Endodermal cell (in vitro differentiated cells): ENCODE measurements around the gene KRTAP10-8. TPM values are rescaled to one million over a fixed set of nuclear protein-coding genes. Genes with fewer than 3 reads are reported as not detected.

Experiments
- DNase-seq: peaks from one replicate; pipeline ENCODE4 v3.0.0-alpha.2; 2017
- H3K27ac ChIP-seq: 2 replicates; pipeline ENCODE4 v1.5.1; 2013; ENCODE audit warnings: mild to moderate bottlenecking, low read depth, low read length, moderate library complexity
- H3K27me3 ChIP-seq: 2 replicates; pipeline ENCODE4 v1.6.1; 2013; ENCODE audit warnings: mild to moderate bottlenecking, low read length, moderate library complexity; ENCODE audit not compliant: insufficient read depth, control insufficient read depth, poor library complexity, severe bottlenecking
- H3K36me3 ChIP-seq: 2 replicates; pipeline ENCODE4 v1.7.0; 2013; ENCODE audit warnings: mild to moderate bottlenecking, low read length, moderate library complexity; ENCODE audit not compliant: control insufficient read depth, insufficient read depth
- H3K4me1 ChIP-seq: one replicate; pipeline ENCODE4 v1.7.0; 2013; ENCODE audit warnings: low read length; ENCODE audit not compliant: control insufficient read depth, insufficient read depth
- H3K4me3 ChIP-seq: 2 replicates; pipeline ENCODE4 v1.5.1; 2013; ENCODE audit warnings: mild to moderate bottlenecking, low read length, moderate library complexity
- H3K9ac ChIP-seq: 2 replicates; pipeline ENCODE4 v1.6.1; 2013; ENCODE audit warnings: mild to moderate bottlenecking, low read length, moderate library complexity; ENCODE audit not compliant: poor library complexity, severe bottlenecking; ENCODE audit errors: extremely low read depth
- H3K9me3 ChIP-seq: 2 replicates; pipeline ENCODE4 v1.6.1; 2013; ENCODE audit warnings: mild to moderate bottlenecking, low read length, moderate library complexity; ENCODE audit not compliant: control insufficient read depth
- H3K27ac Mint-ChIP-seq: 2 replicates; pipeline ENCODE4 v1.8.0; 2020; ENCODE audit warnings: mixed read lengths
- H3K27me3 Mint-ChIP-seq: 2 replicates; pipeline ENCODE4 v1.8.0; 2021; ENCODE audit warnings: mild to moderate bottlenecking, mixed read lengths; ENCODE audit not compliant: insufficient read depth
- H3K36me3 Mint-ChIP-seq: 2 replicates; pipeline ENCODE4 v1.8.0; 2020; ENCODE audit warnings: low read depth, mixed read lengths
- H3K4me1 Mint-ChIP-seq: 2 replicates; pipeline ENCODE4 v1.8.0; 2020; ENCODE audit warnings: mixed read lengths
- H3K4me3 Mint-ChIP-seq: 2 replicates; pipeline ENCODE4 v1.8.0; 2020; ENCODE audit warnings: mild to moderate bottlenecking, moderate library complexity, mixed read lengths
- H3K9me3 Mint-ChIP-seq: 2 replicates; pipeline ENCODE4 v1.8.0; 2020; ENCODE audit warnings: mild to moderate bottlenecking, mixed read lengths
- WGBS, 2 experiments: methylation state at CpG; one replicate each; pipeline versions ENCODE4 v1.1.5 to v1.1.7; 2013; ENCODE audit warnings: missing lambda C conversion rate in 2 of 2, mixed read lengths in 1 of 2; ENCODE audit not compliant: insufficient coverage in 1 of 2, insufficient read length in 1 of 2; 5-methylcytosine and 5-hydroxymethylcytosine counted together
- total RNA-seq, 2 donors: library from RNA; stranded (reverse); fragmentation: NEBNext Ultra II Directional in 1 of 2; extraction: Animal tissue kit (Norgen Biotek cat#: 25700) in 1 of 2; gene quantifications; 2 replicates in 1 of 2; 3 replicates in 1 of 2; pipeline ENCODE4 v1.2.1, GENCODE V29; 2021
- TF ChIP-seq, protein P1 (sequence below): fragments of 200-600 bp; sonication (generic); conservative IDR thresholded peaks from 2 replicates; pipeline ENCODE4 v1.5.0; 2021; ENCODE audit warnings: antibody characterized with exemption, mild to moderate bottlenecking

The KRTAP10-8 gene
- total RNA-seq, 2 donors from 2014 or later, result not detected

GRCh38 chr21:44614161-44614631, 2.3 kb downstream of the KRTAP10-8 start:
- Mint-ChIP-seq H3K4me1 (peaks cover 4% of the 10 kb centered on the region), H3K4me3 (no peak overlapping the region), H3K36me3 (peaks cover 2% of the 10 kb centered on the region), H3K27ac (no peak overlapping the region), H3K9me3 (peaks cover 37% of the 10 kb centered on the region), H3K27me3 (peaks cover 2% of the 10 kb centered on the region)
- DNase-seq, result no peak
- Histone ChIP-seq H3K9me3 (peaks cover 27% of the 10 kb centered on the region), H3K36me3 (no peaks in the 10 kb centered on the region), H3K27ac (no peak overlapping the region), H3K9ac (no peak overlapping the region), H3K4me3 (no peak overlapping the region), H3K27me3 (no peaks in the 10 kb centered on the region), H3K4me1 (no peaks in the 10 kb centered on the region)
- TF ChIP-seq, protein P1, sequence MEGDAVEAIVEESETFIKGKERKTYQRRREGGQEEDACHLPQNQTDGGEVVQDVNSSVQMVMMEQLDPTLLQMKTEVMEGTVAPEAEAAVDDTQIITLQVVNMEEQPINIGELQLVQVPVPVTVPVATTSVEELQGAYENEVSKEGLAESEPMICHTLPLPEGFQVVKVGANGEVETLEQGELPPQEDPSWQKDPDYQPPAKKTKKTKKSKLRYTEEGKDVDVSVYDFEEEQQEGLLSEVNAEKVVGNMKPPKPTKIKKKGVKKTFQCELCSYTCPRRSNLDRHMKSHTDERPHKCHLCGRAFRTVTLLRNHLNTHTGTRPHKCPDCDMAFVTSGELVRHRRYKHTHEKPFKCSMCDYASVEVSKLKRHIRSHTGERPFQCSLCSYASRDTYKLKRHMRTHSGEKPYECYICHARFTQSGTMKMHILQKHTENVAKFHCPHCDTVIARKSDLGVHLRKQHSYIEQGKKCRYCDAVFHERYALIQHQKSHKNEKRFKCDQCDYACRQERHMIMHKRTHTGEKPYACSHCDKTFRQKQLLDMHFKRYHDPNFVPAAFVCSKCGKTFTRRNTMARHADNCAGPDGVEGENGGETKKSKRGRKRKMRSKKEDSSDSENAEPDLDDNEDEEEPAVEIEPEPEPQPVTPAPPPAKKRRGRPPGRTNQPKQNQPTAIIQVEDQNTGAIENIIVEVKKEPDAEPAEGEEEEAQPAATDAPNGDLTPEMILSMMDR, result no peak
- WGBS, 2 experiments, result 91 to 96% methylated on average over 4 to 20 of the region's 20 CpGs

GRCh38 chr21:44614961-44615391, 3.1 kb downstream of the KRTAP10-8 start:
- TF ChIP-seq, protein P1, result no peak
- peaks cover 38% of the 10 kb centered on the region for H3K9me3 Mint-ChIP-seq
- WGBS, 2 experiments, result 95% methylated on average over 9 to 28 of the region's 28 CpGs
- H3K4me3 ChIP-seq, result no peak overlapping the region
- H3K4me3 Mint-ChIP-seq, result no peak overlapping the region
- H3K27ac Mint-ChIP-seq, result no peak overlapping the region
- H3K27me3 Mint-ChIP-seq, result peaks cover 2% of the 10 kb centered on the region
- H3K27ac ChIP-seq, result no peak overlapping the region
- H3K36me3 Mint-ChIP-seq, result peaks cover 2% of the 10 kb centered on the region
- no peak overlapping the region for H3K9ac ChIP-seq
- peaks cover 27% of the 10 kb centered on the region for H3K9me3 ChIP-seq
- H3K4me1 ChIP-seq, result no peaks in the 10 kb centered on the region
- peaks cover 4% of the 10 kb centered on the region for H3K4me1 Mint-ChIP-seq
- DNase-seq, result no peak
- no peaks in the 10 kb centered on the region for H3K27me3 ChIP-seq
- no peaks in the 10 kb centered on the region for H3K36me3 ChIP-seq

DNA sequence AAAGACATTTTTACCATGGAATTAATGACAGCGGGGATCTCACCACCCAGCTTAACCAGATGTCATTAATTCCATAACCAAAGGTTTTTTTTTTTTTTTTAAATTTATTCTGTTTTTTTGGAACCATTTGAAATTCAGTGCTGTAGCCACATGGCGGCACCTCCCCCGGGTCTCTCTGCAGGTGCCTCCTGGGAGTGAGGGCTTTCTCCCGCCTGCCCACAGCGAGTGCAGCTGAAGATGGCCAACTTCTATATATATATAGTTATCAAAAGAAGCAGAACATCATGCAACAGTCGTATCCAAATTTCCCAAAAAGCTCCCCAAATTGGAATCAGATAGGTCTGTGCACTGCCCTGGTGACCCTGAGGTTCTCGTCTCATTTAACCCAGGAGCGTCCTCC, 3.6 kb downstream of the KRTAP10-8 start:
- H3K27ac Mint-ChIP-seq, result no peak overlapping the region
- H3K36me3 Mint-ChIP-seq, result peaks cover 2% of the 10 kb centered on the region
- Histone ChIP-seq H3K27ac (no peak overlapping the region), H3K36me3 (no peaks in the 10 kb centered on the region), H3K4me3 (no peak overlapping the region), H3K9ac (no peak overlapping the region), H3K27me3 (no peaks in the 10 kb centered on the region), H3K9me3 (peaks cover 28% of the 10 kb centered on the region), H3K4me1 (no peaks in the 10 kb centered on the region)
- no peak overlapping the region for H3K4me3 Mint-ChIP-seq
- H3K9me3 Mint-ChIP-seq, result peaks cover 36% of the 10 kb centered on the region
- peaks cover 2% of the 10 kb centered on the region for H3K27me3 Mint-ChIP-seq
- DNase-seq, result no peak
- 92 to 100% methylated on average over 2 to 7 of the region's 8 CpGs for WGBS, 2 experiments
- TF ChIP-seq, protein P1, result no peak
- peaks cover 4% of the 10 kb centered on the region for H3K4me1 Mint-ChIP-seq
